KOPT-K1 (cell line): Measurements from ENCODE around the gene TMEM40.
"Not testable (repeated sequence)": the region's sequence is repeated elsewhere in the genome, so short reads cannot be mapped to it uniquely, and the experiment has no call there.

ENCODE experiments used
- H3K27ac ChIP-seq: fragments of 200-600 bp; sonication (generic); 2 replicates; pipeline ENCODE4 v1.5.1; 2016; ENCODE audit warnings: antibody characterized with exemption, mild to moderate bottlenecking, low read depth, low read length; ENCODE audit not compliant: poor library complexity, severe bottlenecking
- H3K36me3 ChIP-seq: fragments of 200-600 bp; sonication (generic); 2 replicates; pipeline ENCODE4 v1.5.1; 2017; ENCODE audit warnings: antibody characterized with exemption, mild to moderate bottlenecking, low read length, moderate library complexity; ENCODE audit not compliant: insufficient read depth
- H3K9me3 ChIP-seq: fragments of 200-600 bp; sonication (generic); 2 replicates; pipeline ENCODE4 v1.5.1; 2017; ENCODE audit warnings: antibody characterized with exemption, low read length, mild to moderate bottlenecking; ENCODE audit not compliant: insufficient read depth, poor library complexity, severe bottlenecking

The TMEM40 gene

GRCh38 chr3:12723362-12723761 lies 35.7 kb downstream of the TMEM40 start:
- H3K27ac ChIP-seq, H3K36me3 ChIP-seq, H3K9me3 ChIP-seq: not testable (repeated sequence)

- H3K36me3 ChIP-seq, result no peaks in the 10 kb centered on the region
Observed at GRCh38 chr3:12722226-12722625, 36.8 kb downstream of the TMEM40 start.

GRCh38 chr3:12719984-12720898 lies 38.8 kb downstream of the TMEM40 start:
- H3K27ac ChIP-seq, result no peak overlapping the region
- no peaks in the 10 kb centered on the region for H3K36me3 ChIP-seq

More at GRCh38 chr3:12722226-12722625, 36.8 kb downstream of the TMEM40 start:
- Histone ChIP-seq H3K27ac (no peak overlapping the region), H3K9me3 (no peaks in the 10 kb centered on the region)

GRCh38 chr3:12719541-12719940 lies 39.5 kb downstream of the TMEM40 start:
- no peaks in the 10 kb centered on the region for H3K36me3 ChIP-seq
- no peak overlapping the region for H3K27ac ChIP-seq

More at GRCh38 chr3:12719984-12720898, 38.8 kb downstream of the TMEM40 start:
- no peaks in the 10 kb centered on the region for H3K9me3 ChIP-seq

GRCh38 chr3:12716605-12717151 lies 42.4 kb downstream of the TMEM40 start:
- no peaks in the 10 kb centered on the region for H3K36me3 ChIP-seq
- no peak overlapping the region for H3K27ac ChIP-seq
- H3K9me3 ChIP-seq, result no peaks in the 10 kb centered on the region

More at GRCh38 chr3:12719541-12719940, 39.5 kb downstream of the TMEM40 start:
- H3K9me3 ChIP-seq, result no peaks in the 10 kb centered on the region

GRCh38 chr3:12714278-12714677 lies 44.8 kb downstream of the TMEM40 start:
- Histone ChIP-seq H3K27ac (no peak overlapping the region), H3K9me3 (no peaks in the 10 kb centered on the region)

GRCh38 chr3:12710062-12710461 lies 49.0 kb downstream of the TMEM40 start:
- Histone ChIP-seq H3K27ac (no peak overlapping the region), H3K9me3 (no peaks in the 10 kb centered on the region)

More at GRCh38 chr3:12714278-12714677, 44.8 kb downstream of the TMEM40 start:
- H3K36me3 ChIP-seq, result no peaks in the 10 kb centered on the region

GRCh38 chr3:12709334-12709733 lies 49.7 kb downstream of the TMEM40 start:
- H3K36me3 ChIP-seq, result no peaks in the 10 kb centered on the region
- no peak overlapping the region for H3K27ac ChIP-seq
- no peaks in the 10 kb centered on the region for H3K9me3 ChIP-seq

More at GRCh38 chr3:12710062-12710461, 49.0 kb downstream of the TMEM40 start:
- H3K36me3 ChIP-seq, result no peaks in the 10 kb centered on the region

GRCh38 chr3:12708584-12709192 lies 50.4 kb downstream of the TMEM40 start:
- H3K36me3 ChIP-seq, result no peaks in the 10 kb centered on the region
- no peak overlapping the region for H3K27ac ChIP-seq
- H3K9me3 ChIP-seq, result no peaks in the 10 kb centered on the region

GRCh38 chr3:12707449-12707848 lies 51.6 kb downstream of the TMEM40 start:
- Histone ChIP-seq H3K36me3 (no peaks in the 10 kb centered on the region), H3K9me3 (no peaks in the 10 kb centered on the region)

GRCh38 chr3:12706504-12707253 lies 52.4 kb downstream of the TMEM40 start:
- Histone ChIP-seq H3K27ac (no peak overlapping the region), H3K36me3 (no peaks in the 10 kb centered on the region), H3K9me3 (no peaks in the 10 kb centered on the region)

More at GRCh38 chr3:12707449-12707848, 51.6 kb downstream of the TMEM40 start:
- H3K27ac ChIP-seq, result no peak overlapping the region

GRCh38 chr3:12705981-12706380 lies 53.1 kb downstream of the TMEM40 start:
- Histone ChIP-seq H3K27ac (no peak overlapping the region), H3K36me3 (no peaks in the 10 kb centered on the region), H3K9me3 (no peaks in the 10 kb centered on the region)

GRCh38 chr3:12705374-12705926 lies 53.6 kb downstream of the TMEM40 start:
- Histone ChIP-seq H3K9me3 (no peaks in the 10 kb centered on the region), H3K27ac (no peak overlapping the region), H3K36me3 (no peaks in the 10 kb centered on the region)

GRCh38 chr3:12702501-12702900 lies 56.6 kb downstream of the TMEM40 start:
- Histone ChIP-seq H3K9me3 (no peaks in the 10 kb centered on the region), H3K27ac (no peak overlapping the region), H3K36me3 (no peaks in the 10 kb centered on the region)
